SU-DHL-6 (cell line): ENCODE results near the gene PHB1.
"Not testable (repeated sequence)": the region's sequence is repeated elsewhere in the genome, so short reads cannot be mapped to it uniquely, and the experiment has no call there.

Experiments used
- H2AFZ ChIP-seq: fragments of 200-600 bp; sonication (generic); 2 replicates; pipeline ENCODE4 v1.6.1; 2014; ENCODE audit warnings: low read depth, mild to moderate bottlenecking, moderate library complexity, mixed read lengths, antibody characterized with exemption, low read length; ENCODE audit not compliant: severe bottlenecking
- H3F3A ChIP-seq: fragments of 200-600 bp; shearing (Covaris generic); 2 replicates; pipeline ENCODE4 v1.6.0; 2016; ENCODE audit warnings: antibody characterized with exemption, mild to moderate bottlenecking; ENCODE audit not compliant: insufficient read depth
- H3K27ac ChIP-seq: fragments of 200-600 bp; sonication (generic); 2 replicates; pipeline ENCODE4 v1.5.1; 2016; ENCODE audit warnings: low read depth, mild to moderate bottlenecking, low read length, moderate library complexity, mixed read lengths
- H3K27me3 ChIP-seq: fragments of 200-600 bp; sonication (generic), shearing (Covaris generic); 2 replicates; pipeline ENCODE4 v1.6.0; 2014; ENCODE audit warnings: mild to moderate bottlenecking, low read length
- H3K36me3 ChIP-seq: fragments of 200-600 bp; sonication (generic); 2 replicates; pipeline ENCODE4 v1.6.1; 2014; ENCODE audit warnings: mild to moderate bottlenecking, low read length, mixed read lengths
- H3K4me2 ChIP-seq: fragments of 300-600, 200-600 bp; shearing (Covaris generic), sonication (generic); 2 replicates; pipeline ENCODE4 v1.6.0; 2014; ENCODE audit warnings: low read length, low read depth, mild to moderate bottlenecking; ENCODE audit not compliant: poor library complexity, severe bottlenecking
- H3K4me3 ChIP-seq: fragments of 200-600 bp; sonication (generic); 2 replicates; pipeline ENCODE4 v1.5.1; 2014; ENCODE audit warnings: antibody characterized with exemption, low read length, mild to moderate bottlenecking, mixed read lengths; ENCODE audit not compliant: insufficient read depth, poor library complexity, severe bottlenecking
- H3K79me2 ChIP-seq: fragments of 200-600 bp; sonication (generic); 2 replicates; pipeline ENCODE4 v1.6.1; 2014; ENCODE audit warnings: mild to moderate bottlenecking, low read length, moderate library complexity; ENCODE audit not compliant: insufficient read depth
- H3K9ac ChIP-seq: fragments of 200-600 bp; sonication (generic); 2 replicates; pipeline ENCODE4 v1.7.0; 2014; ENCODE audit warnings: mild to moderate bottlenecking, low read length
- H3K9me2 ChIP-seq: fragments of 200-600 bp; sonication (generic); replicated peaks from 2 replicates; pipeline ENCODE4 v1.6.1; 2014; ENCODE audit warnings: low read length; ENCODE audit not compliant: insufficient read depth
- H3K9me3 ChIP-seq: fragments of 200-600 bp; sonication (generic); 2 replicates; pipeline ENCODE4 v1.6.1; 2014; ENCODE audit warnings: low read length, mixed read lengths; ENCODE audit not compliant: insufficient read depth
- H4K20me1 ChIP-seq: fragments of 200-600 bp; sonication (generic); 2 replicates; pipeline ENCODE4 v1.6.1; 2014; ENCODE audit warnings: low read depth, mild to moderate bottlenecking, antibody characterized with exemption, low read length, moderate library complexity, mixed read lengths
- EZH2phosphoT487 ChIP-seq: fragments of 200-600 bp; sonication (generic), shearing (Covaris generic); conservative IDR thresholded peaks from 2 replicates; pipeline ENCODE4 v1.6.1; 2018; ENCODE audit warnings: mild to moderate bottlenecking, antibody characterized with exemption, low read length, moderate library complexity, mixed read lengths
- TF ChIP-seq, protein P1 (sequence below): fragments of 200-600 bp; sonication (generic); IDR thresholded peaks from one replicate; pipeline ENCODE4 v1.5.1; 2017; ENCODE audit warnings: antibody characterized with exemption, mild to moderate bottlenecking, low read length, moderate library complexity; ENCODE audit not compliant: insufficient read depth, poor library complexity, severe bottlenecking

PHB1 gene

DNA sequence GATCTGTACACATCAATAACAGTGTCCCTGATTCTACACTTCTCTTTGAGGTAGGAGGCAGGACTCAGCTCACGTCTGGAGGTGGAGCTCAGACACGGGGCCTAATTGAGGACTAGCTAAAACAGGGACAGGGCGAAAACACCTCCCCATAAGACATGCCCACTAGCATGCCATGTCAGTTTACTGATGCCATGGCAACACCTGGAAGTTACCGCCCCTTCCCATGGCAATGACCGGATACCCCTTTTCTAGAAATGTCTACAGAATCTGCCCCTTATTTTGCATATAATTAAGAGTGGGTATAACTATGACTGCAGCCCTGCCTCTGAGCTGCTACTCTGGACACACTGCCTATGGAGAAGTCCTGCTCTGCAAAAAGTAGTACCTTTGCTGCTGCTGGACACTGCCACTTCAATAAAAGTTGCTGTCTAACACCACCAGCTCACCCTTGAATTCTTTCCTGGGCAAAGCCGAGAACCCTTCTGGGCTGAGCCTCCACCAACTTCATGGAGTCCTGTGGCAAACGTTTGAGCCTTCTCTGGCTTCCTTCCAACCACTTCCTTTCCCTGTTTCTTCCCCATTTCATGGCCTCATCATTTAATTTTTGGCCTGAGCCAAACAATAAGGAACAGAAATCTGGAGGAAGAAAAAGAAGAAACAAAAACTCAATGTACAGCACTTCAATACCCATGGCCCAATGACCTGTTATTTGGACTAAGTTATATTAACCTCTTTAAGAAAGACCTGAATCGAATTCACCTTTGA lies 21.0 kb downstream of the PHB1 start:
- TF ChIP-seq, protein P1, sequence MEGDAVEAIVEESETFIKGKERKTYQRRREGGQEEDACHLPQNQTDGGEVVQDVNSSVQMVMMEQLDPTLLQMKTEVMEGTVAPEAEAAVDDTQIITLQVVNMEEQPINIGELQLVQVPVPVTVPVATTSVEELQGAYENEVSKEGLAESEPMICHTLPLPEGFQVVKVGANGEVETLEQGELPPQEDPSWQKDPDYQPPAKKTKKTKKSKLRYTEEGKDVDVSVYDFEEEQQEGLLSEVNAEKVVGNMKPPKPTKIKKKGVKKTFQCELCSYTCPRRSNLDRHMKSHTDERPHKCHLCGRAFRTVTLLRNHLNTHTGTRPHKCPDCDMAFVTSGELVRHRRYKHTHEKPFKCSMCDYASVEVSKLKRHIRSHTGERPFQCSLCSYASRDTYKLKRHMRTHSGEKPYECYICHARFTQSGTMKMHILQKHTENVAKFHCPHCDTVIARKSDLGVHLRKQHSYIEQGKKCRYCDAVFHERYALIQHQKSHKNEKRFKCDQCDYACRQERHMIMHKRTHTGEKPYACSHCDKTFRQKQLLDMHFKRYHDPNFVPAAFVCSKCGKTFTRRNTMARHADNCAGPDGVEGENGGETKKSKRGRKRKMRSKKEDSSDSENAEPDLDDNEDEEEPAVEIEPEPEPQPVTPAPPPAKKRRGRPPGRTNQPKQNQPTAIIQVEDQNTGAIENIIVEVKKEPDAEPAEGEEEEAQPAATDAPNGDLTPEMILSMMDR, result no peak
- no peak for TF ChIP-seq EZH2phosphoT487
- H2AFZ ChIP-seq, result no peak overlapping the region
- H3K27ac ChIP-seq, result no peak overlapping the region
- H3K79me2 ChIP-seq, result no peaks in the 10 kb centered on the region
- no peaks in the 10 kb centered on the region for H4K20me1 ChIP-seq
- no peaks in the 10 kb centered on the region for H3K27me3 ChIP-seq
- H3K4me3 ChIP-seq, result no peak overlapping the region
- H3K4me2 ChIP-seq, result no peak overlapping the region
- no peaks in the 10 kb centered on the region for H3K9me3 ChIP-seq
- H3F3A ChIP-seq, result no peaks in the 10 kb centered on the region
- H3K9ac ChIP-seq, result no peak overlapping the region
- no peaks in the 10 kb centered on the region for H3K36me3 ChIP-seq
- H3K9me2 ChIP-seq, result no peaks in the 10 kb centered on the region

DNA sequence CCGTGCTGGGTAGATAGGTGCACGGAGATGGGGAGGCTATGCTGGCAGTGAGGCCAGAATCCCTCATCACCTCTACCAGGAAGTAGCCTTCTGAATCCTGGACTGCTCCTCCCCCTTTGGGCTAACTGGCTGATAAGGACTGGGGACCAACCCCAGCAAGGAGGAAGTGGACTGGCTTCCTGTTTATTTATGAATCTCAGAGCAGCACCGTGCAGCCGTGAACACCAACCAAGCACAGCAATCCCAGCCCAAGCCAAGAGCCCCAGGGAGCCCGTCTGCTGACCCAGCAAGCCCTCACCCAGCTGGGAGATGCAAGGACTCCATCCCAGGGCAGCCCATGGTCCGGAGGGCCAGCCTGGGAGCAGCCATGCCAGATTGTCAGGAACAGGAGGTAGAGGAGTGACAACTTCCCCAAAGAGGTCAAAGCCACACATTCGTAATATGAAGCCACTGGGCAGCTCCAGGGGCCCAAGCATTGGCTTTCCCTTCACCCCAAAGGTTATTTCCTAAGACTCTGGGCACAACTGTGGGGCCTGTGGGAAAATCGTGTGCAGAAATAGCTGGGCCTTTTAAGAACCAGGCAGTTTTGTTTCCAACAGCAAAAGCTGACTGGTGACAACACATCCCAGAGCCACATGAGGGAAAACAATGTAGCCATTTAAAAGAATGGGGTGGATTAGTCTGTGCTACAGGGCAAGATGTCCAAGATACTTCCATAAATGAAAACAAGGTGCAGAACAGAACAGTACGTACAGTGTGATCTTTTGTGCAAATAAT lies 23.9 kb downstream of the PHB1 start:
- Histone ChIP-seq H3K27ac (no peak overlapping the region), H3K9me2 (no peaks in the 10 kb centered on the region), H3K79me2 (no peaks in the 10 kb centered on the region), H4K20me1 (no peaks in the 10 kb centered on the region), H3K4me3 (no peak overlapping the region), H3K36me3 (no peaks in the 10 kb centered on the region), H3K9me3 (no peaks in the 10 kb centered on the region), H3F3A (no peaks in the 10 kb centered on the region), H3K27me3 (no peaks in the 10 kb centered on the region), H3K9ac (peak overlapping the region; percentile 17; the same call in 1 of the 2 replicates), H3K4me2 (peak overlapping the region; percentile 35), H2AFZ (peak overlapping the region; percentile 94)
- no peak for TF ChIP-seq EZH2phosphoT487
- TF ChIP-seq, protein P1, result no peak

DNA sequence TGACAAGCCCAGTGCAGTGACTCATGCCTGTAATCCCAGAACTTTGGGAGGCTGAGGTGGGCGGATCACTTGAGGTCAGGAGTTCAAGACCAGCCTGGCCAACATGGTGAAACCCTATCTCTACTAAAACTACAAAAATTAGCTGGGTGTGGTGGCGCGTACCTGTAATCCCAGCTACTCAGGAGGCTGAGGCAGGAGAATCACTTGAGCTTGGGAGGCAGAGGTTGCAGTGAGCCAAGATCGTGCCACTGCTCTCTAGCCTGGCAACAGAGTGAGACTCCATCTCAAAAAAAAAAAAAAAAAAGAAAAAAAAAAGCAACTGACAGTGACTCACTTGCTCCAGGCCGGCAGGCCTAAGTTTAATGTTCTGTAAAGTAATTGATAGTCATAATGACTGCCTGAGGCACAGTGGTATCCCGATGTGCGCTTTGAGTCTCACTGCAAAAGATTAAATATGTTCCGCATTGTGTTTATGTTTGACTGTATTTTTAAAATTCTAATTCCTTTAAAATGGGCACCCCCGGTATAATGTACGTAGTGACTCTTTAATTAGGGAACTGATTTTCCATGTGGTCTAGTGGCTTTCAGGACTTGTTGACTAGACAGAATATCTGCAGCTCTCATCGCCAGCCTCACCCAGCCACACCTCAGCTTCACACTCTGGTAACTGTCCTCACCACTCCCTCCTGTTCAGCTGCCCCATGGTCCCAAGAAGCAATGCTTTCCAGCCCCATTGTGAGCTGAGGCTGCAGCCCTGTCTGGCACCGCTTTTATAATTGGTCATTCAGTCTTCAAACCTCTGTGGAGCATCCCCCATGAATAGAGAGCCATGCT lies 25.0 kb downstream of the PHB1 start:
- not testable (repeated sequence) for H3K9me2 ChIP-seq, H3K9me3 ChIP-seq, H3F3A ChIP-seq, H3K36me3 ChIP-seq, H3K79me2 ChIP-seq, H3K27ac ChIP-seq, H4K20me1 ChIP-seq, H3K4me3 ChIP-seq, H3K4me2 ChIP-seq, H3K9ac ChIP-seq, H3K27me3 ChIP-seq
- H2AFZ ChIP-seq, result peak overlapping the region; percentile 94
